Kidney epithelial cell (primary cell): ENCODE results near the gene PTPN14. TPM values are rescaled to one million over a fixed set of nuclear protein-coding genes. Genes with fewer than 3 reads are reported as not detected.
A peak's percentile ranks its signal among the peaks of the same experiment; 100 is the strongest.

ENCODE experiments used
- DNase-seq: peaks from one replicate; pipeline ENCODE4 v3.0.0-alpha.2; 2010; ENCODE audit warnings: low read depth
- H3K27me3 ChIP-seq: 2 replicates; pipeline ENCODE4 v1.6.0; 2011; ENCODE audit warnings: low read length; ENCODE audit not compliant: control insufficient read depth, insufficient read depth
- H3K36me3 ChIP-seq: 2 replicates; pipeline ENCODE4 v1.5.1; 2011; ENCODE audit warnings: low read length; ENCODE audit not compliant: control insufficient read depth, insufficient read depth
- H3K4me3 ChIP-seq: 2 replicates; pipeline ENCODE4 v1.5.1; 2011; ENCODE audit warnings: low read depth, mild to moderate bottlenecking, control low read depth, low read length
- CTCF ChIP-seq: IDR thresholded peaks from 2 replicates; pipeline ENCODE4 v1.5.1; 2011; ENCODE audit warnings: mild to moderate bottlenecking, moderate library complexity, low read length, control low read depth, inconsistent platforms; ENCODE audit not compliant: insufficient read depth, poor library complexity, severe bottlenecking
- total RNA-seq: library from RNA; depleted of rRNA; stranded (reverse); fragments of >200 nt; gene quantifications from 2 replicates; pipeline ENCODE4 v1.2.3, GENCODE V29; 2015

The PTPN14 gene
- total RNA-seq, 1 donor from 2014 or later = 30.7 TPM

- Histone ChIP-seq H3K4me3 (peak overlapping the region; percentile 76), H3K27me3 (no peaks in the 10 kb centered on the region), H3K36me3 (no peaks in the 10 kb centered on the region)
- no peak for DNase-seq
- no peak for TF ChIP-seq CTCF
Measured at GRCh38 chr1:214546886-214547641, 4.3 kb downstream of the PTPN14 start.

GRCh38 chr1:214546084-214546483, 5.3 kb downstream of the PTPN14 start:
- no peaks in the 10 kb centered on the region for H3K36me3 ChIP-seq
- H3K27me3 ChIP-seq = no peaks in the 10 kb centered on the region
- DNase-seq = no peak
- H3K4me3 ChIP-seq = no peak overlapping the region
- no peak for TF ChIP-seq CTCF

GRCh38 chr1:214545293-214545692, 6.1 kb downstream of the PTPN14 start:
- TF ChIP-seq CTCF = no peak
- DNase-seq = no peak
- H3K4me3 ChIP-seq = no peak overlapping the region
- no peaks in the 10 kb centered on the region for H3K27me3 ChIP-seq
- no peaks in the 10 kb centered on the region for H3K36me3 ChIP-seq

- no peaks in the 10 kb centered on the region for H3K27me3 ChIP-seq
- no peaks in the 10 kb centered on the region for H3K36me3 ChIP-seq
- no peak for TF ChIP-seq CTCF
- DNase-seq = no peak
- no peak overlapping the region for H3K4me3 ChIP-seq
Measured at GRCh38 chr1:214544791-214545190, 6.6 kb downstream of the PTPN14 start.

GRCh38 chr1:214542275-214543199, 8.9 kb downstream of the PTPN14 start:
- no peak for TF ChIP-seq CTCF
- no peak for DNase-seq
- no peaks in the 10 kb centered on the region for H3K36me3 ChIP-seq
- H3K4me3 ChIP-seq = no peak overlapping the region
- no peaks in the 10 kb centered on the region for H3K27me3 ChIP-seq
